Pericardium fibroblast (primary cell): Measurements from ENCODE around the gene CLDN10. TPM values are rescaled to one million over a fixed set of nuclear protein-coding genes. Genes with fewer than 3 reads are reported as not detected.

ENCODE experiments used
- total RNA-seq: library from RNA; depleted of rRNA; stranded (reverse); fragments of >200 nt; gene quantifications from 2 replicates; pipeline ENCODE4 v1.2.3, GENCODE V29; 2015

The CLDN10 gene
- not detected in 2 replicates for total RNA-seq

GRCh38 chr13:95552539-95553441 lies at the start of gene CLDN10:
Gene CLDN10, plus strand, starts transcription at chr13:95552720. Its CDS starts 34 bp downstream, at chr13:95552754.

Other genes starting within 250 kb of the CLDN10 start
- 24.3 and 31.7 TPM in 2 replicates for gene DZIP1, start 92.0 kb downstream of the CLDN10 start, total RNA-seq
- gene DNAJC3, start 124.4 kb downstream of the CLDN10 start, total RNA-seq = 30.6 and 41.7 TPM in 2 replicates